ENCODE data around the gene SULT2A1.

DNA sequence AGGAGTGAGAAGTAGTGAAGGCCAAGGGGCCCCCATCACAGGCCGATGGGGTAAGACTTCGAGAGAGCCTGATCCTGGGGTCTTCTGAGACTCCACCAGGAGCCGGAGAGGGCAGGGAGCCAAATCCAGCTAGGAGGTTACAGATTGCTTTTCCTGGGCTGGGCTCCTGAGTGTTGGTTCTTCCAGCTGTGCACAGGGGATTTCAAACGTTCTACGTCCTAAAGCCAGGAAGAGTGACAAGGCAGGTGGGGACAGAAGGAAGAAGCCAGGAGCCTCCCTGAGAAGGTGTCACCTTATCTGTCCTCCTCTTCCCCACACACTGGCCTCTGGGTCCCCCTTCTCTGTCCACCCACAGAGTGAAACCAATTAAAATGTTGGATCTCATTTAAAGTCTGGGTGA, 43.2 kb downstream of the SULT2A1 start:
- TF ChIP-seq, protein P1, sequence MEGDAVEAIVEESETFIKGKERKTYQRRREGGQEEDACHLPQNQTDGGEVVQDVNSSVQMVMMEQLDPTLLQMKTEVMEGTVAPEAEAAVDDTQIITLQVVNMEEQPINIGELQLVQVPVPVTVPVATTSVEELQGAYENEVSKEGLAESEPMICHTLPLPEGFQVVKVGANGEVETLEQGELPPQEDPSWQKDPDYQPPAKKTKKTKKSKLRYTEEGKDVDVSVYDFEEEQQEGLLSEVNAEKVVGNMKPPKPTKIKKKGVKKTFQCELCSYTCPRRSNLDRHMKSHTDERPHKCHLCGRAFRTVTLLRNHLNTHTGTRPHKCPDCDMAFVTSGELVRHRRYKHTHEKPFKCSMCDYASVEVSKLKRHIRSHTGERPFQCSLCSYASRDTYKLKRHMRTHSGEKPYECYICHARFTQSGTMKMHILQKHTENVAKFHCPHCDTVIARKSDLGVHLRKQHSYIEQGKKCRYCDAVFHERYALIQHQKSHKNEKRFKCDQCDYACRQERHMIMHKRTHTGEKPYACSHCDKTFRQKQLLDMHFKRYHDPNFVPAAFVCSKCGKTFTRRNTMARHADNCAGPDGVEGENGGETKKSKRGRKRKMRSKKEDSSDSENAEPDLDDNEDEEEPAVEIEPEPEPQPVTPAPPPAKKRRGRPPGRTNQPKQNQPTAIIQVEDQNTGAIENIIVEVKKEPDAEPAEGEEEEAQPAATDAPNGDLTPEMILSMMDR (IDR thresholded peaks at IDR 0.05): no peak
- no peak for TF ChIP-seq POLR2AphosphoS5 (IDR thresholded peaks at IDR 0.05)
